Activated CD4-positive, alpha-beta T cell treated with anti-CD3 and anti-CD28 coated beads, Interleukin-2, amount 10 ng/mL, durations not matched to agents 24 days and 14 days (primary cell): ENCODE data around the gene RAB11FIP5. TPM values are rescaled to one million over a fixed set of nuclear protein-coding genes. Genes with fewer than 3 reads are reported as not detected.
"Not testable (repeated sequence)": the region's sequence is repeated elsewhere in the genome, so short reads cannot be mapped to it uniquely, and the experiment has no call there.

Source experiments
- DNase-seq: peaks from one replicate; pipeline ENCODE4 v3.0.0; 2022
- H3K27ac Mint-ChIP-seq: one replicate; pipeline ENCODE4 v1.8.0; 2022; ENCODE audit warnings: mild to moderate bottlenecking, mixed read lengths
- H3K27me3 Mint-ChIP-seq: one replicate; pipeline ENCODE4 v1.8.0; 2022; ENCODE audit warnings: mixed read lengths
- H3K36me3 Mint-ChIP-seq: one replicate; pipeline ENCODE4 v1.8.0; 2022; ENCODE audit warnings: low read depth, mild to moderate bottlenecking, mixed read lengths
- H3K4me1 Mint-ChIP-seq: one replicate; pipeline ENCODE4 v1.8.0; 2021; ENCODE audit warnings: mixed read lengths
- H3K4me3 Mint-ChIP-seq: one replicate; pipeline ENCODE4 v1.8.0; 2022; ENCODE audit warnings: mild to moderate bottlenecking, moderate library complexity, mixed read lengths
- H3K9me3 Mint-ChIP-seq: one replicate; pipeline ENCODE4 v1.8.0; 2021; ENCODE audit warnings: mixed read lengths
- intact Hi-C: fragments of 100-400 bp; cut with micrococcal nuclease; formaldehyde crosslinking; loops from one replicate; pipeline ENCODE4 v1.15.1; 2023
- total RNA-seq: library from RNA; stranded (reverse); gene quantifications from 2 replicates; pipeline ENCODE4 v1.2.3, GENCODE V29; 2022

Gene RAB11FIP5
- total RNA-seq, 1 donor from 2014 or later = 13.8 TPM

DNA sequence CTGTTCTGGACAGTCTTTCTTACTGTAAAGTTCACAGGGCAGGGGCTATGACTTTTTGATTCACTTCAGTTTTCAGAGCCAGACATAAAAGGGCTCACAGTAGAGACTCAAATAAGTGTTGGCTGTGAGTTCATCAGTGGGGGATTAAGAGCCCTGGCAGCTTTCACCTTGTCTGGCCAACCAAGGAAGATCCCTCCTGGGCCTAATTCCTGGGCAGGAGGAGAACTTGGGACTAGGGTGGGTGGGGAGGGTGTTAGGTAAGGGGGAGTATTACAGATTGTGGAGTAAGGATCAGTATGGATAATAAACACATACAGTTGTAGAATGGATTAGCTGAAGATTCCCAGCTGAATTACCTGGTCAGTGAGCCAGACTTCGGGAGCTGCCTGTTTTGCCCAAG, 40.3 kb downstream of the RAB11FIP5 start:
- DNase-seq = no peak
- Mint-ChIP-seq H3K9me3 (no peaks in the 10 kb centered on the region), H3K4me3 (peak overlapping the region; percentile 89), H3K4me1 (peaks cover 20% of the 10 kb centered on the region), H3K27me3 (peaks cover 12% of the 10 kb centered on the region), H3K36me3 (peaks cover 2% of the 10 kb centered on the region), H3K27ac (no peak overlapping the region)
- intact Hi-C loops = loop anchor here (5.0 kb wide), 2 partner anchors 105 to 245 kb away; partner anchors contain the start of gene EXOC6B

GRCh38 chr2:73072129-73072395, 40.7 kb downstream of the RAB11FIP5 start:
- Mint-ChIP-seq H3K4me1 (peaks cover 20% of the 10 kb centered on the region), H3K36me3 (peaks cover 4% of the 10 kb centered on the region), H3K27me3 (peaks cover 12% of the 10 kb centered on the region), H3K9me3 (no peaks in the 10 kb centered on the region), H3K4me3 (peak overlapping the region; percentile 89), H3K27ac (peak overlapping the region; percentile 92)
- DNase-seq = no peak
- intact Hi-C loops = loop anchor here (5.0 kb wide), 2 partner anchors 105 to 245 kb away; partner anchors contain the start of gene EXOC6B

DNA sequence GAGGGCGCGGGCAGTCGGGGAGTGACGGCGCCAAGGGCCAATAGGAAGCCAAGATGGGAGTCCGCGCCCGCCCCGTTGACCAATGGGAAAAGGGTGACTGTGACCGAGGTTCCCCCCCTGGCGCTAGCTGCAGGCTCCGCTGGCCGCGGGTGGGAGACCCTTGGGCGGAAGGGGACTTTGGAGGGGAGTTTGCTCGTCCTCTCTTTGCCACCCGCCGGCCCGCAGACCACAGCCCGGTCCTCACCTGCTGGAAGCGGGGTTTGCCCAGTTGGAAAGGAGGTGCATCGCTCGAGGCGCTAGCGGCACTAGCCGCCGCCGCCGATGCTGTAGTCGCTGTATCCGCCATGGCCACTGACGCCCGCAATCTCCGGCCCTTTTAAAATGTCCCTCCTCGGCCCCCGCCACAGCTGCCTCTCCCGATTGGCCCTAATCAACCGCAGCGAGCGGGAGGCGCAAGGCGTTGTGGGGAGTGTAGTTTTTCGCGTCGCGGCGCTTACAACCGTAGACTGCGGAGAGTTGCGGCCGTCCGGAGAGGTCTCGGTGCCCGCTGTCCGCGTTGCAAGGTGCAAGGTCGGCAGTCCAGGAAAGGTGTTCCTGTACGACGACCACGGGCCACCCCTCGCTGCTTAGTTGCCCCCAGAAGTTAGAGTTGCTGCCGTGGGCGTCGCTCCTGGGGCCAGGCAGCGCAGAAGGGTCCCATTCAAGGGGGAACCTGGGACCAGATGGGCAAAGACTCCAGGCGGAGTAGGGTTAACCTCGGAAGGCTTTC, 41.2 kb downstream of the RAB11FIP5 start, which contains the start of gene SFXN5:
Gene SFXN5 (minus strand): TSS at position 353 of the 769 bp plus-strand sequence. CDS start 7 bp downstream, at position 346.
- intact Hi-C loops = loop anchor here (1.0 to 5.0 kb wide), 8 partner anchors 42 to 665 kb away; partner anchors contain the start of genes CCT7, EXOC6B, SMYD5 and TPRKB
- DNase-seq = peak; percentile 99
- Mint-ChIP-seq H3K27me3 (peaks cover 12% of the 10 kb centered on the region), H3K27ac (peak within 1 kb of the TSS; percentile 92), H3K4me3 (peak within 1 kb of the TSS; percentile 89), H3K9me3 (no peaks in the 10 kb centered on the region), H3K4me1 (peaks cover 20% of the 10 kb centered on the region), H3K36me3 (peaks cover 4% of the 10 kb centered on the region)

DNA sequence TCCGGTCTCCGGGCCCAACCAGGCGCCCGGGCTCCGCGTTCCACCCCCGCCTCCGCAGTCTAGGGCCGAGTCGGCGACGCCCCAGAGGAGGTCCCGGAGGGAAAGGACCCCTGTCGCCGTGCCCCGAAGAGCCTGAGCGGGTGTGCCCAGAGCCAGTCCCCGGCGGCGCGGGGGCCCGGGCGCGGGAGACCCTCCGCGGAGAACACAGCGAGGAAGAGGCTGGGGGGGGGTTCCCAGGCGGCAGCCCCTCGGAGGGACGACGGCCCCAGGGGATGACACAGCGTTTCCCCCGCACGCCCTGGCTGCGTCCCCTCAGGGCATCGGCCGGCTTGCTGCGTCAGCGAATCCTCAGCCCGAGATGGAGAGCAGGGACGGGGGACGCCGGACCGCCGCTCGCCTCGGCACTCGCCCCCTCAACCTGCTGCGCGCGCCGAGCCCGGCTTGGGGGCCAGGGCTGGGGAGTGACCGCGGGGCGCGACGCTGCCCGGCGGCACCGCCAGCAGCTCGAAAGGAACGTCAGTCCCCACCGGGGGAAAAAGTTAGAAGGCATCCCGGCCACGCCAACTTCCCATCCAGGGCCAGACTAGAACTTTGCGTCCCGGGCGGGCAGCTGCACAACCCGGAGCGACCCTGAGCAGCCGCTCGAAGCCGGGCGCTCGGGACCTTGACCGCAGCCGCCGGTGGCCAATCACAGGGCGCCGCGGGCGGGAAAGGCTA, 41.9 kb downstream of the RAB11FIP5 start:
- peak overlapping the region; percentile 89 for H3K4me3 Mint-ChIP-seq
- DNase-seq = peak; percentile 81
- peaks cover 4% of the 10 kb centered on the region for H3K36me3 Mint-ChIP-seq
- peaks cover 12% of the 10 kb centered on the region for H3K27me3 Mint-ChIP-seq
- no peaks in the 10 kb centered on the region for H3K9me3 Mint-ChIP-seq
- intact Hi-C loops = loop anchor here (1.0 to 5.0 kb wide), 8 partner anchors 42 to 666 kb away; partner anchors contain the start of genes CCT7, EXOC6B, SMYD5 and TPRKB
- peak overlapping the region; percentile 92 for H3K27ac Mint-ChIP-seq
- peaks cover 22% of the 10 kb centered on the region for H3K4me1 Mint-ChIP-seq

DNA sequence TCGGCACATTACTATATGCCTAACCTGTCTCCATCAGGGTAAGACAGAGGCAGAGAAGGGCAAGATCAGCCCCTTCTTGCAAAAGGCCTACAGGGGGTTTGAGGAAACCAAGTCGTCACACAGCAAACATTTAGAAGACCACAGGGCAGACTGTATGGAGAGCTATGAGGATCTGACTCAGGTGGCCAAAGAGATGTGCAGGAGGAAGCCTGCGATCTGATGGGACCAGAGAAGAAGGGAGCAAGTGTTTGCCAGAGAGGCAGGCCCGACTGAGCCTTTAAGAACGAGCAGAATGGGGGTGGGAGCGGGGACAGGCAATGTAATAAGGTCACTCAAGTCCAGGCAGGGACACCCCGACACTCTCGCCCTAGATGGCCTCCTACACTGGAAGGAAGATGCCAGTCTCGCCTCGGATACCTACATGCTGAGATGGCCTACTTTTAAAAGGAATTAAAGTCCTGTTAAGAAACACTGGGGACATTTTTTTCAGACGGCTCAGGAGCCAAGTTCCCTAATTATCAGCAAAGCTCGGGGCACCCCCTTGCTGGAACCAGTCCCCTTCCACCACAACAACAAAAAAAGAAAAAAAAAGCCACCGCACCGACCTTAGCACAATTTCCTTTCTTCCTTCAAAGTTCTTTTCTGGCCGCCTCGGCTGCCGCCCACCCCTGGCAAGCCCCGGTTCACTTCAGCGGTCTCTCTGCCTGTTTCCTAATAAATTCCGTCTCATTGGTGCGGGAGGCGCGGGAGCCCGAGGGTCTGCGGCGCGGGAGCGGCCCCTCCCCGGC, 42.7 kb downstream of the RAB11FIP5 start:
- Mint-ChIP-seq H3K27ac (peak overlapping the region; percentile 39), H3K4me1 (peaks cover 24% of the 10 kb centered on the region), H3K27me3 (peaks cover 12% of the 10 kb centered on the region), H3K36me3 (peaks cover 4% of the 10 kb centered on the region), H3K9me3 (no peaks in the 10 kb centered on the region), H3K4me3 (peak overlapping the region; percentile 89)
- intact Hi-C loops = loop anchor here (2.0 to 5.0 kb wide), 4 partner anchors 107 to 667 kb away; partner anchors contain the start of genes EXOC6B and TPRKB
- no peak for DNase-seq

DNA sequence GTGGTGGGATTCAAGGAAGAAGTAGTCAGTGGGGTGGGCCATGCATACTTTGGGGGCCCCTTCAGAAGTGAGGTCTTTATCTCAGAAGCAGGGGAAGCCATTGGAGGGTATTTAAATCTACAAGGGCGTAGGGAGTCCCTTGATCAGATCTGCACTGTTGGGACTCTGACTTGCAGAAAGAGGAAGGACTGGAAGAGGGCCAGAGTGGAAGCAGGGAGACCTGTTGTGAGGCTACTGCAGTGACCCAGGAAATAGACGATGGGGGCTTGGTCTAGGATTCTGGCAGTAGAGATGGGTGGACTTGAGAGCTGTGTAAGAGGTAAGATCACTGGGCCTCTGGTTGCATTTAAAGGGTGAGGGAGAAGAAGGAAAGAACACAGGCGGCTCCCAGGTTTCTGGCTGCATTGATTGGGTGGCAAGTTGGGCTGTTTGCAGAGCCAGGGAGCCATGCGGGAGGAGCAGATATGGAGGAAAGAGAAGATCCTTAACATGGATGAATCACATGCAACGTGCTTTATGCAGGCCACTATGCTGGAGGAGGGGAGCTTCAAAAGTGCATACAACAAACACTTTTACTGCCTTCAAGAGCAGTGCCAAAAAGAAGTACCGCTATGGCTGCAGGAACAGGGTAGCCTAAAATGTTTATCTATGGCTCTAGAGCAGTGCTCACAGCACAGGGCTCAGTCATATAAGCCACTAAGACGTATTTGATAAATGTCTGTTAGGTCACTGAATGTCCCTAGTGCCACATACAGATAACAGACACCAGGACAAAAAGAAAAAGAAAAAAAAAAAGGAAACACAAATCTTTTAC, 43.5 kb downstream of the RAB11FIP5 start:
- no peak for DNase-seq
- Mint-ChIP-seq H3K27me3 (peaks cover 12% of the 10 kb centered on the region), H3K4me3 (peak overlapping the region; percentile 89), H3K4me1 (peaks cover 28% of the 10 kb centered on the region), H3K27ac (no peak overlapping the region), H3K36me3 (peaks cover 4% of the 10 kb centered on the region), H3K9me3 (no peaks in the 10 kb centered on the region)
- intact Hi-C loops = no loop called here

GRCh38 chr2:73068147-73068546, 44.6 kb downstream of the RAB11FIP5 start:
- no peaks in the 10 kb centered on the region for H3K9me3 Mint-ChIP-seq
- peaks cover 32% of the 10 kb centered on the region for H3K4me1 Mint-ChIP-seq
- H3K27me3 Mint-ChIP-seq = peaks cover 12% of the 10 kb centered on the region
- H3K36me3 Mint-ChIP-seq = peaks cover 4% of the 10 kb centered on the region
- intact Hi-C loops = no loop called here
- no peak overlapping the region for H3K27ac Mint-ChIP-seq
- no peak overlapping the region for H3K4me3 Mint-ChIP-seq
- DNase-seq = no peak

DNA sequence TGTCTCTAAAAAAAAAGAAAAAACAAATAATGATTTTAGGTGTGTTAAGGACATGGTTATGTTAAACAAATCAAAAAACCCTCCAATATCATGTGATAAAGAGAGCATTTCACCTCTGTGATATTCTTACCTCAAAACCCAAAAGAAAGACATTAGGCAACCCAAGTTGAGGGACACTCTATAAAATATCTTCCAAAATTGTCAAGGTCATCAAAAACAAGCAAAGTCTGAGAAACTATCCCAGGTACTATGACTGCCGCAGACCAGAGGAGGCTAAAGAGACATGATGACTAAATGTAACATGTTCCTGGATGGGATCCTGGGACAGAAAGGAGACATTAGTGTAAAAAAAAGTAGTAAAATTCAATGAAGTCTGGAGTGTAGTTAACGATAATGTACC, 45.7 kb downstream of the RAB11FIP5 start:
- peaks cover 12% of the 10 kb centered on the region for H3K27me3 Mint-ChIP-seq
- H3K36me3 Mint-ChIP-seq = peaks cover 4% of the 10 kb centered on the region
- no peak overlapping the region for H3K4me3 Mint-ChIP-seq
- H3K9me3 Mint-ChIP-seq = no peaks in the 10 kb centered on the region
- no peak overlapping the region for H3K27ac Mint-ChIP-seq
- intact Hi-C loops = no loop called here
- peaks cover 29% of the 10 kb centered on the region for H3K4me1 Mint-ChIP-seq
- DNase-seq = no peak

DNA sequence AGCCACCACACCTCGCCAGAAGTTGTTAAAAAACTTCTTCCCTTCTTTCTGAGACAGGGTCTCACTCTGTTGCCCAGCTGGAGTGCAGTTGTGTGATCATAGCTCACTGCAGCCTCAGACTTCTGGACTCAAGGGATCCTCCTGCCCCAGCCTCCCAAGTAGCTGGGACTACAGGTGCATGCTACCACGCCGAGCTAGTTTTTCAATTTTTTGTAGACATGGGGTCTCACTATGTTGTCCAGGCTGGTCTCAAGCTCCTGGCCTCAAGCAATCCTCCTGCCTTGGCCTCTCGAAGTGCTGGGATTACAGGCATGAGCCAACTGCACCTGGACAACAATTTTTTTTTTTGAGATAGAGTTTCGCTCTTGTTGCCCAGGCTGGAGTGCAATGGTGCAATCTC, 47.7 kb downstream of the RAB11FIP5 start:
- H3K36me3 Mint-ChIP-seq, intact Hi-C loops, DNase-seq, H3K4me3 Mint-ChIP-seq, H3K27ac Mint-ChIP-seq, H3K9me3 Mint-ChIP-seq: not testable (repeated sequence)
- H3K27me3 Mint-ChIP-seq = peaks cover 12% of the 10 kb centered on the region
- peaks cover 23% of the 10 kb centered on the region for H3K4me1 Mint-ChIP-seq

- DNase-seq = no peak
- H3K27me3 Mint-ChIP-seq = peaks cover 6% of the 10 kb centered on the region
- peaks cover 1% of the 10 kb centered on the region for H3K36me3 Mint-ChIP-seq
- H3K4me3 Mint-ChIP-seq = no peak overlapping the region
- H3K27ac Mint-ChIP-seq = peak overlapping the region; percentile 25
- H3K9me3 Mint-ChIP-seq = no peaks in the 10 kb centered on the region
- intact Hi-C loops = no loop called here
- peaks cover 17% of the 10 kb centered on the region for H3K4me1 Mint-ChIP-seq
These were observed 48.6 kb downstream of the RAB11FIP5 start for GRCh38 chr2:73063909-73064875.

- peaks cover under 1% of the 10 kb centered on the region for H3K27me3 Mint-ChIP-seq
- no peak overlapping the region for H3K27ac Mint-ChIP-seq
- peaks cover 13% of the 10 kb centered on the region for H3K4me1 Mint-ChIP-seq
- DNase-seq = no peak
- no peaks in the 10 kb centered on the region for H3K9me3 Mint-ChIP-seq
- H3K36me3 Mint-ChIP-seq = peaks cover 1% of the 10 kb centered on the region
- intact Hi-C loops = no loop called here
- H3K4me3 Mint-ChIP-seq = no peak overlapping the region
These were observed 49.3 kb downstream of the RAB11FIP5 start for GRCh38 chr2:73063472-73063871.

DNA sequence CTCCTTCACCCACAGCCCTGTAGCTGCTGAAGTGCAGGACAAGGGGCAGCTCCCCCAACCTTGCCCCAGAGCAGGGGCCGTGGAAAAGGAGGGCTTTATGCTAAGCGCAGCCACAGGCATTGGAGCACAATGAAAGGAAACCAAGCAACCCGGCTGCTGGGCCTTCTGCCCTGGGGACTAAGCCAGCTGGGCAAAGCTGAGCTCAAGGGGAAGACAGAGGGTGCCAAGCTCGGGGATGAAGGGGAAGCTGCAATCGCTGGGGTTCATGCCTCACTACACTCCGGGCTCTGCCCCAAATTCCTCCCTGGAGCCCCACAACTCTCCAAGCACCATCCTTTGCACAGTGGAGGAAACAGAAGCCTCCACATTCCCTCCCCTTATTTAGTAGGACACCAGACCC, 53.6 kb downstream of the RAB11FIP5 start:
- Mint-ChIP-seq H3K27me3 (no peaks in the 10 kb centered on the region), H3K36me3 (peaks cover 4% of the 10 kb centered on the region), H3K27ac (no peak overlapping the region), H3K4me3 (no peak overlapping the region), H3K4me1 (peaks cover 4% of the 10 kb centered on the region), H3K9me3 (no peaks in the 10 kb centered on the region)
- DNase-seq = no peak
- intact Hi-C loops = no loop called here
